Right forelimb (tissue), 1 donor: ENCODE data around the gene AR.
"Not testable (repeated sequence)": the region's sequence is repeated elsewhere in the genome, so short reads cannot be mapped to it uniquely, and the experiment has no call there.

Source experiments
- DNase-seq: peaks from one replicate; pipeline ENCODE4 v3.0.0-alpha.2; 2018

AR gene

DNA sequence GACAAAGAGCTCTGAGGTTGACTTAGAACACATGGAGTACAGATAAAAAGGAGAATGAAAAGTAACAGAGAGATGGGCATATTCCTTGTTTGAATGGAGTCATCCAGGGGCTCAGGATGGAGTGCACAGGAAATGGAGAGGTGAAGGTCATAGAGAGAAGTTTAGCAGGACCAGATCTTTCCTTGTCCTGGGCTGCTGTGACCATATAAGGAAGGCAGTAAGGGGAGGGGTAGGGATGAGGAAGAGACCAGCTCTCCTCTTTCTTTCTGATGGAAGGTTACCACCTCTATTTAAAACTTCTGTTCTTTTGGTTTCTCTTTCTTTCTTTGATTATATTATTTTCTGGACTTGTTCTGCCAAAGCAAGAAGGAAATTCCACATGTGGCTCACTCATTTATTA lies 27.0 kb downstream of the AR start:
- DNase-seq = no peak

- no peak for DNase-seq
These were observed 30.9 kb downstream of the AR start for GRCh38 chrX:67574696-67575095.

GRCh38 chrX:67582436-67582835 lies 38.6 kb downstream of the AR start:
- no peak for DNase-seq

GRCh38 chrX:67583171-67583570 lies 39.4 kb downstream of the AR start:
- no peak for DNase-seq

GRCh38 chrX:67585401-67585800 lies 41.6 kb downstream of the AR start:
- DNase-seq = no peak

GRCh38 chrX:67587946-67588624 lies 44.3 kb downstream of the AR start:
- DNase-seq = no peak

DNA sequence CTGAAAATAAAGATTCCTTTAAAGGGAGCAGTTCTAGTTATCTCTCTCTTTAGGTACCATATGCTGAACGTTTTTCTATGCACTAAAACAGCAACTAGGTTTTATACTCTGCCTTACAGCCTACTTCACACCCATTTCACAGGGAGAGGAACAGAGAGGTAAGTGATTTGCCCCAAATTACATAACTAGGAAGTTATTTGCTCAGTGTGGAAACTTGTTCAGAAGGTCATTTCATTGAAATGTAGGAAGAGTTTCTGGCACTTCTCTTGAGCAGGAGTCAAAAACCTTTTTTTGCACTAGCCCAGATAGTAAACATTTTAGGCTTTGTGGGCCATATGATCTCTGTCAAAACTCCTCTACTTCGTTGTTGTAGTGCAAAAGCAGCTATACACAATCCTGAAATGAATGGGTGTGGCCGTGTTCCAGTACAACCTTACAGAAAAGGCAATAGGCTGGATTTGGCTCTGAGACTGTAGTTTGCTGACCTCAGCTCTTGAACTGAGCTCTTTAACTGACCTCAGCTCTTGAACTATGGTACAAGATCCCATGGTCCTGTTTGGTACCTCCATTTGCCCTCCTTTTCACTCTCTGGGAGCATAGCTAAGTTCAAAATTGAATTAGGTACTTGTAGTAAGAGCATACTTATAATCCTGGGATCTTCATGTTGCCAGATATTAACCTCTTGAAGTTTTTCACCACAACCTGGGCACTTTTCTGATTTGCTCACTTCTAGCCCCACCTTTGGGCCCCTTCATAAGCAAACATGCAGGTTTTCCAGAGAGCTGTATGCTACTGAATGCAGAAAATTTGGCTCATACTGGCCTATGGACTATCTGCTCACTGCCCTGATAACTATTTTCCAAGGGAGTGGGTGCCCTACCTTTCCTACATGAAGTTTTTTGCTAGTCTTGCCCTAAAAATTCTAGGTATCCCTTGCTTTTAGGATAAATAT lies 53.3 kb downstream of the AR start:
- DNase-seq = no peak

GRCh38 chrX:67599532-67599931 lies 55.7 kb downstream of the AR start:
- no peak for DNase-seq

DNA sequence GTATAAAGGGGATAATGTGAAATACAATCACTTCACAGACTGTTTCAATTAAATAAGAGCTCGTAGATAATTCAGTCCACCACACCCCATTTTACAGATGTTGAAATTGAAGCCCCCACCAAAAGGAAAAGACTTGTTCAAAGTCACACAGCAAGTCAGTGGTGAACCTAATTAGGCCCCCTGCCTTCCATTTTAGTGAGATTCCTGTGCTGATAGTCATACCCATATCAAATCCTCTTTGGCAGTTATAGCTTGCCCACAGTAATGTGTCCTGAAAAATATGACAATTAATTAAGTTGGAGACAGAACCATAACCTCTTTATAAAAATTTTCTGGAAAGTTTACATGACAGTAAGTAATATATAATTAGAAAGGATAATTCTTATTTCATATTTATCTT lies 58.0 kb downstream of the AR start:
- no peak for DNase-seq

DNA sequence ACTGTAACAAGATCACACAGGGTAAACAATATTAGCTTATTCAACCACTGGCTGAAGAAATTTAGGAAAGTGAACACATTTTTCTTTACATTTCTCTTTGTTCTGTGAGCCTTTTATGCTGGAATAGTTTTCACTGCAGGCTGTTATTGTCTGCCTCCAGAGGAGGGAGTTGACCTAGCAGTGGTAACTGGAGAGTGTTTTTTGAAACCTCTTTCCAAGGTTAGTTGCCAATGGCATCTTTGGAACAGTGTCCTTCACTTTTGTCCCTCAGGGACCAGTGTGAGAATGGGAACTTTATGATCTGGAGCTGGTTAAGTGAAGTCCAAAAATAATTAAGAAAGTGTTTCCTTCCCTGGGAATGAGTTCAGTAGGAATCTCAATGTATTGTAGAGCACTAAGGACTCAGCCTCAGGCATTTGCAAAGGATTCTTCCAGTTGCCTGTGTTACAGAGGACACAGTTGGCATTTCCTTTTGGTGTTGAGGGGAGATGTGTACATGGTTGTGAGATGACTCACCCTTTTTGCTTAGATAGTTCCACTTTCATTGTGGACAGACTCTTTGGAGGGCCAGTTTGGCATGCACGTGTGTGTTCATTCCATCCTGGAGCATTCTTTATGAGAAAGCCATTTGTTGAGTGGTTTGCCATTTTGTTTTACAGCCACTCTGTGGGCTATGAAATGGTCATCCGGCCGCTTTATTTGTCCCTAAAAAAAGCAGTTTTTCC lies 61.3 kb downstream of the AR start:
- DNase-seq = no peak

- no peak for DNase-seq
These were observed 63.6 kb downstream of the AR start for GRCh38 chrX:67607466-67607865.

DNA sequence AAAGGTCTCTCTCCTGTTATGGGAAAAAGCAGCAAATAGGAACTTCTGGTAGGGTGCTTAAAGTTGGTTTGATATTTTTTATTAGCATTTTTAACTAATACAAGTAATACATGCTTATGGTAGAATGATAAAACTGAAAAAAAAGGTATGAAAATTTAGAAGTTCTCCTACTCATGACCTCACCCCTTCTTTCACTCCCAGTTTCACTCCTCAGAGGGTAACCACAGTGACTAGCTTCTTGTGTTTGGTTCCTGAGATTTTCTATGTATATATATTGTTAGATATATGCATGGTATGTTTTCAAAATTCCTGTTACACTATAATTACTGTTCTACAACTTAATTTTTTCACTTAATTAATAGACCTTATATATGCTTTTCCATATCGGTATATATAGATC lies 66.5 kb downstream of the AR start:
- DNase-seq = no peak

- DNase-seq = no peak
These were observed 68.4 kb downstream of the AR start for GRCh38 chrX:67612231-67612630.

DNA sequence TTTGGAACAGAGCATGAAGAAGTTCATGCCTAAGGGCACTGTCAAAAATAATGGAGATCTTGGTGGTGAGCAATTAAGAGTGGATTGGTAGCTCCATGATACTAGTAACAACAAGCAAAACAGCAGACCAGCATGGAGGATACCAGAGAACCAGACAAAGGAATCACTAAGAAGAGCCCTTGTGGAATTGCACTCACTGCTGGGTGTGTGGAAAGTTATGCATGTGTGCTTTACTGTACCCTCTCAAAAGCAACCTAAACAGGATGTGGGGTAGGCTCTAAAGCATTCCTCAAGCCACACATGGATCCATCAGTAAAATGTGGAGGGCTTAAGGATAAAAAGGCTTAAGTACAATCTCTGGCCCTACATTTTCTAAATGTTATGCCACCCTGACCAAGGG lies 69.5 kb downstream of the AR start:
- no peak for DNase-seq

GRCh38 chrX:67613996-67614395 lies 70.2 kb downstream of the AR start:
- no peak for DNase-seq

DNA sequence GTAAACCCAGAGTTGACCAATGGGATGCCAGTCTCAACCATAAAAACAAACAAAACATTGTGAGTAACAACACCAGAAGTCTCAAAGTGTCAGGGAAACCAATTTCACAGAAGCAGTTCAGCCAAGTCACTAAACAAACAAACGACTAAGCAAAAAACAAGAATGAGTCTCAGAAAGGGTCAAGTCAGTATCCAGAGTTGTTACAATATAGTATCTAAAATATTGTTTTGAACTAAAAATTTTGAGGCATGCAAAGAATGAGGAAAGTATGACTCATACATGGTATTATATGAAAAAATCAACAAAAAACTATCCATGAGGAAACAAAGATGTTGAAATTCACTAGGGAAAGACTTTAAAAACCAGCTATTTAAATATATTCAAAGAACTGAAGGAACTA lies 70.6 kb downstream of the AR start:
- no peak for DNase-seq

DNA sequence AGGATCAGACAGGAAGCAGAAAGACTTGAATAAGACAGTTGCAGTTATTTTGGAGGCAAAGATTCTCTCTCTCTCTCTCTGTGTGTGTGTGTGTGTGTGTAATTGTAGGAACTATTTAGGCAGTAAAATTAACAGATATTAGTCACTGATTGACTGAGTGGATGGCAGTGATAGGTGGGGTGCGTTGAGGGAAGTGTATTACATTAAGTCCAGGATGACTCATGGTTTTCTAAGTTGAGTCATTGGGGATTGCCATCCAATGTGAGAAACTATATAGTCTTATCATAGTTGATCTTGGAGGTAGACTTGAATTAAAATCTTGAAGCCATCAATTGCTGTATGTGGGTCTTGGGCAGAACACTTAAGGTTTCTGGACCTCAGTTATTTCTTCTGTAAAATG lies 75.4 kb downstream of the AR start:
- no peak for DNase-seq

- DNase-seq = no peak
These were observed 78.3 kb downstream of the AR start for GRCh38 chrX:67622053-67622585.

- DNase-seq = no peak
These were observed 80.5 kb downstream of the AR start for GRCh38 chrX:67624325-67624724.

DNA sequence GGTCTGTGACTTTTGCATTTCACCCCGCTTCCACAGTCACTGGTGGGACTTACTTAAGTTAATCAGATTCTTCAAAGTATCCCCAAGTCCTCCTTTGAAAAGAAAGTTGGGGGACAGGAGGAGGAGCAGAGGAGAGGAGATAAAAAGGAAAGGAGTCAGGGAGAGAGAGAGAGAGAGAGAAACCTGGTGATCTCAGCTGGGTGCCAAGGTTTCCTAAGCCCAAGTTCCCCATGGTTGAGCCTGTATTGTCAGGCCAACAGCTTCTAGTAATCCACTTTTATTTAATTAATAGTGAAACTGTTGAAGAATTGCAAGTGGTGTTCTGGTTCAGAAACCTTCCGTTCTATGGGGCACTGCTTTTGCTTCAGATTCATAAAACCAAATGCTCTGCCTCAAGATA lies 91.6 kb downstream of the AR start:
- no peak for DNase-seq

- DNase-seq = no peak
These were observed 92.7 kb downstream of the AR start for GRCh38 chrX:67636532-67636931.

DNA sequence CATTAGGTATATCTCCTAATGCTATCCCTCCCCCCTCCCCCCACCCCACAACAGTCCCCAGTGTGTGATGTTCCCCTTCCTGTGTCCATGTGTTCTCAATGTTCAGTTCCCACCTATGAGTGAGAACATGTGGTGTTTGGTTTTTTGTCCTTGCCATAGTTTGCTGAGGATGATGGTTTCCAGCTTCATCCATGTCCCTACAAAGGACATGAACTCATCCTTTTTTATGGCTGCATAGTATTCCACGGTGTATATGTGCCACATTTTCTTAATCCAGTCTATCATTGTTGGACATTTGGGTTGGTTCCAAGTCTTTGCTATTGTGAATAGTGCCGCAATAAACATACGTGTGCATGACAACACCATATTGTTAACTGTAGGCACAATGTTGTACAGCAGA lies 93.5 kb downstream of the AR start:
- DNase-seq = not testable (repeated sequence)

DNA sequence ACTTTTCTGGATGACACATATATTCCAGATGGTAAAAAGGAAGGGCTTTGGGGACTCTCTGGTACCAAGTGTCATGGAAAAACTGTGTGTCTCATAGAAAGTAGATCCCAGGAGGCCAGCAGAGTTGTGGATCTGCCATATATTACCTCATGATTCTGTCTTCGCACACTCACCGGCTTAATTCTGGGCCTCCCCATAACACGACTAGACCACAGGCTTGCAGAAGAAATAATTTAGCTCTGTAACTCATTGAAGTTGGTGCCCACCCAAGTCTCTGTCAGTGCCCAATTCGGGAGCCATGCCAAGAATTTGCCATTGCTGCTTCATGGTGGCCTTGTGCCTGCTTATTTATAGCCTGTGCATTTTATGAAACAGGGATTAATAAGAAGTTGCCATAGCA lies 104.5 kb downstream of the AR start:
- no peak for DNase-seq
